ENCODE results near the gene ABR. TPM values are rescaled to one million over a fixed set of nuclear protein-coding genes. Genes with fewer than 3 reads are reported as not detected.

Gene ABR
- total RNA-seq, 1 experiment from 2014 or later = 35.4 TPM

GRCh38 chr17:1055751-1056645 is 123.8 kb downstream of the ABR start:
- Histone ChIP-seq H3F3A (ENCODE audit: low read length, unreplicated experiment) (no peaks in the 10 kb centered on the region), H3K9me2 (replicated peaks; ENCODE audit: low read length) (no peaks in the 10 kb centered on the region), H3K27me3 (ENCODE audit: low read length) (no peaks in the 10 kb centered on the region), H2AFZ (ENCODE audit: low read length) (no peak overlapping the region), H3K4me3 (ENCODE audit: low read length) (no peak overlapping the region), H3K36me3 (ENCODE audit: low read depth, low read length) (no peaks in the 10 kb centered on the region), H3K79me2 (ENCODE audit: low read length) (no peaks in the 10 kb centered on the region), H3K4me1 (ENCODE audit: insufficient read depth, low read length) (peaks cover 7% of the 10 kb centered on the region; the same call in 1 of the 2 replicates), H4K20me1 (ENCODE audit: low read length) (no peaks in the 10 kb centered on the region), H3K4me2 (ENCODE audit: low read length) (no peak overlapping the region), H3K27ac (ENCODE audit: low read length) (no peak overlapping the region), H3K9ac (ENCODE audit: low read length) (no peak overlapping the region), H3K9me3 (ENCODE audit: low read length) (no peaks in the 10 kb centered on the region)
- no peak for TF ChIP-seq EZH2 (IDR thresholded peaks at IDR 0.05; ENCODE audit: low read length, unreplicated experiment)
- peak; percentile 63 for TF ChIP-seq CTCF (conservative IDR thresholded peaks at IDR 0.05; ENCODE audit: low read depth, low read length)
- no peak for TF ChIP-seq EZH2phosphoT487 (IDR thresholded peaks at IDR 0.05; ENCODE audit: borderline replicate concordance, low read length)
- no TSS peak for BruUV-seq (replicated peaks)
- ATAC-seq (0 out of 2 replicates have a peak, but pooled peaks have one; percentile 25), DNase-seq (peak; percentile 37)
- intact Hi-C loops (cut with micrococcal nuclease) = no loop called here
- ChIA-PET CTCF (interaction anchor here (0.6 to 1.0 kb wide), 2 partner anchors 92 to 621 kb away, joined by 4 to 5 read pairs; no protein-coding TSS in a partner anchor), POLR2A (ENCODE audit: unreplicated experiment) (no interaction called here)

- Histone ChIP-seq H3K27me3 (ENCODE audit: low read length) (no peaks in the 10 kb centered on the region), H3F3A (ENCODE audit: low read length, unreplicated experiment) (no peaks in the 10 kb centered on the region), H3K9ac (ENCODE audit: low read length) (no peak overlapping the region), H3K4me1 (ENCODE audit: insufficient read depth, low read length) (peaks cover under 1% of the 10 kb centered on the region; the same call in 1 of the 2 replicates), H3K27ac (ENCODE audit: low read length) (no peak overlapping the region), H3K79me2 (ENCODE audit: low read length) (no peaks in the 10 kb centered on the region), H3K4me3 (ENCODE audit: low read length) (no peak overlapping the region), H3K36me3 (ENCODE audit: low read depth, low read length) (no peaks in the 10 kb centered on the region), H3K4me2 (ENCODE audit: low read length) (no peak overlapping the region), H2AFZ (ENCODE audit: low read length) (no peak overlapping the region), H4K20me1 (ENCODE audit: low read length) (no peaks in the 10 kb centered on the region), H3K9me3 (ENCODE audit: low read length) (no peaks in the 10 kb centered on the region), H3K9me2 (replicated peaks; ENCODE audit: low read length) (no peaks in the 10 kb centered on the region)
- ChIA-PET CTCF (no interaction called here), POLR2A (ENCODE audit: unreplicated experiment) (no interaction called here)
- ATAC-seq (no peak), DNase-seq (no peak)
- BruUV-seq (replicated peaks) = no TSS peak
- TF ChIP-seq EZH2phosphoT487 (IDR thresholded peaks at IDR 0.05; ENCODE audit: borderline replicate concordance, low read length) = no peak
- no peak for TF ChIP-seq CTCF (conservative IDR thresholded peaks at IDR 0.05; ENCODE audit: low read depth, low read length)
- no peak for TF ChIP-seq EZH2 (IDR thresholded peaks at IDR 0.05; ENCODE audit: low read length, unreplicated experiment)
- intact Hi-C loops (cut with micrococcal nuclease) = no loop called here
Observed at GRCh38 chr17:1055231-1055630, 124.5 kb downstream of the ABR start.

GRCh38 chr17:1054656-1055055 is 125.1 kb downstream of the ABR start:
- POLR2A ChIA-PET (ENCODE audit: unreplicated experiment) = no interaction called here
- Histone ChIP-seq H3K4me3 (ENCODE audit: low read length) (no peak overlapping the region), H3K36me3 (ENCODE audit: low read depth, low read length) (no peaks in the 10 kb centered on the region), H4K20me1 (ENCODE audit: low read length) (no peaks in the 10 kb centered on the region), H3K4me1 (ENCODE audit: insufficient read depth, low read length) (no peaks in the 10 kb centered on the region), H3K9me2 (replicated peaks; ENCODE audit: low read length) (no peaks in the 10 kb centered on the region), H3F3A (ENCODE audit: low read length, unreplicated experiment) (no peaks in the 10 kb centered on the region), H3K79me2 (ENCODE audit: low read length) (no peaks in the 10 kb centered on the region), H3K4me2 (ENCODE audit: low read length) (no peak overlapping the region), H3K27me3 (ENCODE audit: low read length) (no peaks in the 10 kb centered on the region), H2AFZ (ENCODE audit: low read length) (no peak overlapping the region), H3K9me3 (ENCODE audit: low read length) (no peaks in the 10 kb centered on the region), H3K9ac (ENCODE audit: low read length) (no peak overlapping the region), H3K27ac (ENCODE audit: low read length) (no peak overlapping the region)
- intact Hi-C loops (cut with micrococcal nuclease) = no loop called here
- CTCF ChIA-PET = no interaction called here
- ATAC-seq = no peak
- TF ChIP-seq CTCF (conservative IDR thresholded peaks at IDR 0.05; ENCODE audit: low read depth, low read length) (no peak), EZH2phosphoT487 (IDR thresholded peaks at IDR 0.05; ENCODE audit: borderline replicate concordance, low read length) (no peak), EZH2 (IDR thresholded peaks at IDR 0.05; ENCODE audit: low read length, unreplicated experiment) (no peak)
- BruUV-seq (replicated peaks) = no TSS peak
- no peak for DNase-seq
